NCI-H510A (cell line): Measurements from ENCODE around the gene ZFAND2B.
"Not testable (repeated sequence)": the region's sequence is repeated elsewhere in the genome, so short reads cannot be mapped to it uniquely, and the experiment has no call there.

Experiments
- DNase-seq: peaks from one replicate; lab custom pipeline; 2025; lab: John Stamatoyannopoulos, UW

Gene ZFAND2B

GRCh38 chr2:219175928-219176817, 30.4 kb upstream of the ZFAND2B start:
- DNase-seq, result peak; percentile 61

GRCh38 chr2:219176818-219177551, 29.6 kb upstream of the ZFAND2B start, which contains the start of gene CNPPD1:
CNPPD1 (minus strand) TSS chr2:219176925; CDS start chr2:219176828, 97 bp downstream.
- DNase-seq, result peak; percentile 92

GRCh38 chr2:219177552-219178376, 28.8 kb upstream of the ZFAND2B start, which contains the start of gene RETREG2:
RETREG2 (plus strand) TSS chr2:219178275; CDS start chr2:219178353, 78 bp downstream.
- DNase-seq, result peak; percentile 81

- peak; percentile 37 for DNase-seq
Observed at GRCh38 chr2:219178377-219179175, 28.0 kb upstream of the ZFAND2B start.

GRCh38 chr2:219179601-219180465, 26.7 kb upstream of the ZFAND2B start:
- DNase-seq, result no peak

GRCh38 chr2:219180961-219181360, 25.6 kb upstream of the ZFAND2B start:
- no peak for DNase-seq

GRCh38 chr2:219181531-219181930, 25.1 kb upstream of the ZFAND2B start:
- DNase-seq, result no peak

GRCh38 chr2:219182331-219183150, 24.0 kb upstream of the ZFAND2B start:
- no peak for DNase-seq

GRCh38 chr2:219183151-219183772, 23.3 kb upstream of the ZFAND2B start:
- DNase-seq, result no peak

GRCh38 chr2:219184121-219184520, 22.5 kb upstream of the ZFAND2B start:
- DNase-seq, result no peak

- DNase-seq, result no peak
Observed at GRCh38 chr2:219186754-219187456, 19.7 kb upstream of the ZFAND2B start.

GRCh38 chr2:219197388-219197787, 9.2 kb upstream of the ZFAND2B start:
- DNase-seq, result no peak

- no peak for DNase-seq
Observed at GRCh38 chr2:219198974-219199373, 7.6 kb upstream of the ZFAND2B start.

GRCh38 chr2:219199470-219200211, 6.9 kb upstream of the ZFAND2B start:
- DNase-seq, result no peak

GRCh38 chr2:219200502-219201326, 5.9 kb upstream of the ZFAND2B start:
- DNase-seq, result not testable (repeated sequence)

GRCh38 chr2:219201331-219201730, 5.3 kb upstream of the ZFAND2B start:
- not testable (repeated sequence) for DNase-seq
